NCI-H1105 treated with DMSO at 0.1 percent for 48 hours (cell line): ENCODE data around the gene FNDC11.
"Not testable (repeated sequence)": the region's sequence is repeated elsewhere in the genome, so short reads cannot be mapped to it uniquely, and the experiment has no call there.

ENCODE experiments used
- DNase-seq: peaks from one replicate; lab custom pipeline; 2025; lab: John Stamatoyannopoulos, UW

FNDC11 gene

GRCh38 chr20:63567386-63568169 is 13.6 kb downstream of the FNDC11 start:
- DNase-seq, result no peak

DNA sequence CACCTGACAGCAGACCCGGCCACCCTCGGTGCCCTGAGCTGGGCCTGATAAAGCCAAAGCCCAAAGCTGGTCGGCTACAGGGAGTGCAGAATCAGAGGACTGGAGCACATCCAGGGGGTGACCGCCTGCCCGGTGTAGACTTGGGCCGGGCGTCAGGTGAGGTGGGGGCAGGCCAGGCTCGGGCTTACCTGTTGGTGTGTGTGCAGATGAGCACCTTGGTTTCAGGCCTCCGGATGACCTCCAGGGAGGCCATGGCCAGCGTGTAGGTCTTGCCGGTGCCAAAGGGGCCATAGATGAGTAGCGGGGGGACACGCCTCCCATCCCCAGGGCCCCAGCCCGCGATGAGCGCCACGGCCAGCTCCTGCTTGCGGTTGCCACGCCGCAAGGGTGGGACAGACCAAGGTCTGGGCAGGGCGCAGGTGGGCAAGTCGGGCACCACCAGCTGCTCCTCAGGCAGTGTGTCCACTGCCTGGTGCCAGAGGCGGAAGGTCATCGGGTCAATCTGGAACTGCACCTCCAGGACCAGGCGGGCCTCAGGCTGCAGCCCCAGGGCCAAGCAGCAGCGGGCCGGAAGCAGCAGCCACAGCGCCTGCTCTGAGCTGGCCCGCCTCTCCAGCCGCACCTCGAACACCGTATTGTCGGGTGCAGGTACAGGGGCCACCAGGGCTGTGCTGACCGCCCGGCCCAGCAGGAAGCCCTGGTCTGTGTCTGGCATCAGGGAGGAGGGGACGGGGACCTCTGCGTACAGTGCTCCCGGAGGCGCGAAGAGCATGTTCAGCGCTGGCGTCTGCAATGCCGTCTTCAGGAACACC is 14.4 kb downstream of the FNDC11 start:
- no peak for DNase-seq

- no peak for DNase-seq
Measured at GRCh38 chr20:63568986-63569949, 15.3 kb downstream of the FNDC11 start.

GRCh38 chr20:63570281-63571086 is 16.5 kb downstream of the FNDC11 start:
- no peak for DNase-seq

GRCh38 chr20:63571087-63571478 is 17.1 kb downstream of the FNDC11 start:
- DNase-seq, result not testable (repeated sequence)

- DNase-seq, result no peak
Measured at GRCh38 chr20:63572071-63572787, 18.3 kb downstream of the FNDC11 start.

GRCh38 chr20:63572788-63573646 is 19.1 kb downstream of the FNDC11 start:
- DNase-seq, result no peak

DNA sequence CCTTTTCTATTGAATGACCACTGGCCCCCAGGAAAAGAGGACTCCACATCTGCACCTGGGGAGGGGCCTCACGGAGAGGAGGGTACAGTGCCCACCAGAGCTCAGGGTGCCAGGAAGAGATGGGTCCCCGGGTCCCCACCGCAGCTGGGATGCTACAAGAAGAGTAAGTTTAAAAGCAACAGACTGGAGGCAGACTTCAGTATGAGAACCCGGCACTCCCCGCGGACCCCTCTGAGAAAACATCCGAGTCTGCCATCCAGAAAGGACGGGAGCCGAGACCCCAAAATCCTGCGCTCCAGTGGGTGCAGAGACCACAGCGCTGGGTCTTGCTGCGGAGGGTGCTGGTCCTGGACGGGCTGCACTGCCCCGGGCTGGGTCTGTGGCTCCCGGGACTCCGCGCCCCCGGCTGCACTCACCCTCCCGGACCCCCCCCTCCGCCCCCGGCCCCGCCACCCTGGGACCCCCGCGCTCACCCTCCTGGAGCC is 19.7 kb downstream of the FNDC11 start:
- DNase-seq, result no peak

GRCh38 chr20:63574156-63574828 is 20.3 kb downstream of the FNDC11 start, which contains the start of gene HELZ2:
Gene HELZ2 (minus strand): TSS chr20:63574239. CDS start chr20:63572385, 1,854 bp downstream.
- peak; percentile 48 for DNase-seq

DNA sequence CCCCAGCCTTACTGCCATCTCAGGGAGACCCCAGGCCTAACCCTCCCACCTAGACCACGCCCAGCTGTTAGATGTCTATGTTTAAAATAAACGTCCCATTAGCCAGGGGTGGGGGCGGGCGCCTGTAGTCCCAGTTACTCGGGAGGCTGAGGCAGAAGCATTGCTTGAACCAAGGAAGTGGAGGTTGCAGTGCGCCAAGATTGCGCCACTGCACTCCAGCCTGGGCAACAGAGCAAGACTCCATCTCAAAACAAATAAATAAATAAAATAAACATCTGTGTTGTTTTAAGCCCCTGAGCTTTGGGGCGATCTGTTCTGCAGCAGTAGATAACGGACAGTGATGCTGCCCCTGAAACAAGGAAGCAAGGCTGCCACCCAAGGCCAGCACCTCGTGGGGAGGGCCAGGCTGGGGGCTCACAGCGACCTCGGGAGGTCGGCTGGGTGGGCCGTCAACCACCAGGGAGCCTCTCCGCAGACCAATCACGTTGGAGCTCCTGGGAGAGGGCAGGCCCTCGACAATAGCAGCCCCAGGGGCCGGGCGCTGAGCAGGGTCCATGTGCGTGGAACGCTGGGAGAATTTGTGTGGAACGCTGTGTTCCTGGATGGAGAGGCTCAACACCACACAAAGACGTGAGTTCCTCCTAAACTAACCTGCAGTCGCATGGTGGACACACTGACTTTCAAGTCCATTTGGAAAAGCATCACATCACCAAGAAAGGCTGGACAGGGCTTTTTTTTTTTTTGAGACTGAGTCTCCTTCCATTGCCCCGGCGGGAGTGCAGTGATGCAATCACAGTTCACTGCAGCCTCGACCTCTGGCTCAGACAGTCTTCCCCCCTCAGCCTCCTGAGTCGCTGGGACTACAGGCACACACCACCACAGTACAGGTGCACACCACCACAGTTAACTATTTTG is 21.1 kb downstream of the FNDC11 start:
- DNase-seq, result no peak

- no peak for DNase-seq
Measured at GRCh38 chr20:63576311-63576710, 22.4 kb downstream of the FNDC11 start.

DNA sequence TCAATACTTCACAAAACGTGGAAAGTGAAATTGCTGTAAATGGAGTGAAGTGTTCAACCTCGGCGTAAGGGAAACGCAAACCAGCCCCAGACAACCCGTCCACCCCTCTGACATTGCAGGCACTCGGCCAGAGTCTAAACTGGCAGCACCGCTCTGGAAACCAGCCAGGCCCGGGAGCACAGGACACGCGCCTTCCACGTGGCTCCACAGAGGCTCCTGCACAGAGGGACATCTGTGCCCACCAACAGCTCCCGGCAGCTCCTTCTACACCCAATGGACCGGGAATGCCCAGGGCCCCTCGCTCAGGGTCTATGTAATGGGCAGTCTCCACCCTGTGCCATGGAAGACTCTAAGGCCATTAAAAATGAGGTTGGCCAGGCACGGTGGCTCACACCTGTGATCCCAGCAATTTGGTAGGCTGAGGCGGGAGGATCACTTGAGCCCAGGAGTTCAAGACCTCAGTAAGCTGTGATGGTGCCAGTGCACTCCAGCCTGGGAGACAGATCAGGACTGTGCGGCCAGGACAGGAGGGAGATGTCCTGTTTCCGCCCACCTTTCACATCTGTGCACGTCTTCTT is 23.4 kb downstream of the FNDC11 start:
- peak; percentile 64 for DNase-seq

DNA sequence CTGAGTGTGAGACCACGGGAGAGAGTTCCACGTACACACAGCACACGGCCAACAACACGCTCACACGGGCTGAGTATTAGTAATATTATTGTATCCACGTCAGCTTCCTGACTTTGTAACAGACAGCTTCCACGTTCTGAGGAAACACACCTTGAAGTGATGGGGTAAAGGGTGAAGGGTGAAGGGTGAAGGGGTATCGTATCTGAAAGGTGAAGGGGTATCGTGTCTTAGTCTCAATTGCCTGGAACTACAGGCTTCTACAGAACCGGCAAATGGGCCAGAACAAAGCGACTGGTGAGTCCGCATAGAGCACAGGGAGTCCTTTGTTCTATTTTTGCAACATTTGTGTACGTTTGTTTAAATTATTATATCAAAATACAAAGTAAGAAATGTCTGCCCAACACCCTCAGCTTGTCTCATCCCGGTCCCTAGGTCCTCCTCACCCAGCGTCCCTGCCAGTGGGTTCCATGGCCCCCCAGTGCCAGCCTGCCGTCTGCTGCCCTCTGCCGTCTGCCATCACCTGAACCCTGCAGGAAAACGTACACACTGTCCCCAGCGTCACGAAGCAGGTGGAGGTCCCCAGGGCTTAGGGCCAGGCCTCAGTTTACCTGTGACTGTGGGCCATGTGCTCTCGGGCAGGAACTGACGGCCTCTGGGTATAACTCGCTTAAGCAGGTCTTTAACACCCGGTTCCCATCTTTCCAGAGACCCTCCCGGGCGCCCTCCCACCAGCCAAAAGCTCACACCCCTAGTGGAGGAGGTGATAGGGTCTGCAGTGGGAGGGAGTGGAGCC is 24.5 kb downstream of the FNDC11 start:
- DNase-seq, result no peak

DNA sequence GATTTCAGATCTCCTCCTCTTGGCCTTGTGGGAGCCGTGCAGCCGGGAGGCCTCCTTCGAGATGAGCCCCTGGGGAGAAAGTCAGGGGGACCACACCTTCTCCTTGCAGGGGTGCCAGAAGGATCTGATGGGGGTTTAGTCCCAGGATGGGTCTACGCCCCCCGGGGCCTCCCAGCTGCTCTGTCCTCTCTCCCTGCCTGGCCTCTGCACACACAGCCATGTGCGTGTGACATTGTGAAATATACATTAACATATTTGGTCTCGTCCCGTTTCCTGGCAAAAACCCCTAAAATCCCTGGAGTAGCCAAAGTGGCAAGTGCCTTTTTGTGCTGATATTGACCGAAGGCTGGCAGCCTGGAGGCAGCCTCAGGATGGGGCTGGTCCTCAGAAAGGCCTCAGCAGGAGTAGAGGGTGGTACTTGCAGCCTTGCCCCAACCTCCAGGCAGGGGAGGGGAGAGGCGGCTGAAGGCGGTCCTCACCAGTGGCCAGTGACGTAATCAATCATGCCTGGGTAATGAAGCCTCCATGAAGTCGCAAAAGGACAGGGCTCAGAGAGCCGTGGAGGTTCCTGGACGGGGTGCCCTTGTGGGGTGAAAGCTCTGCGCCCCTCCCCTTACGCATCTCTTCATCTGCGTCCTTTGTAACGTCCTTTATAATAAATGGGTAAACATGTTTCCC is 25.2 kb downstream of the FNDC11 start:
- DNase-seq, result no peak

- DNase-seq, result peak; percentile 2
Measured at GRCh38 chr20:63580796-63581461, 27.0 kb downstream of the FNDC11 start.
